GM03348 (cell line): ENCODE data around the gene PPP1R12A.
"Not testable (repeated sequence)": the region's sequence is repeated elsewhere in the genome, so short reads cannot be mapped to it uniquely, and the experiment has no call there.

Experiments used
- DNase-seq: peaks from one replicate; pipeline ENCODE4 v3.0.0; 2012; ENCODE audit warnings: low spot score

PPP1R12A gene

DNA sequence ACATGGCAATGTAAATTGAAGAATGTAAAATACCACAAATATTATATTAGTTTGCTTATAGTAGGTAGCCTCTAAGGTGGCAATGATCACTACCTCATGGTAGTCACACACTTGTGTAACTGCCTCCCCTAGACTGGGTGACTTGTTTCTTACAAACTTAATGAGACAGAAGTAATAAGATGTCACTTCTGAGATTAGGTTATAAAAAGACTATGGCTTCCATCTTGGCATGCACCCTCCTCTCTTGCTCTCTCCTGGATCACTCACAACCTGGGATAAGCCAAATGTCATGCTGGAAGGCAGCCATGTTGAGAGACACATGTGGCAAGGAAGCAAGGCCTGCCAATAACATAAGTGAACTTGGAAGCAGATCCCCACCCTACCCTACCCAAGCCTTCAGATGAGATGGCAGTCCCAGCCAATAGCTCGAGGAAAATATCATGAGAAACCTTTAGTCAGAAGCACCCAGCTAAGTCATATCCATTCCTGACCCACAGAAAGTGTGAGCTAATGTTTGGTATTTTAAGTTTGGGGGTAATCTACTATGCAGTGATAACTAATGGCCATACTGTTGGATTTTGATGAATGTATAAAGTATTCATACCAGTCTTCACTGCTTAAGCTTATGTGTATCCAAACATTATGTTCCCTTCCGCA, 43.3 kb downstream of the PPP1R12A start:
- no peak for DNase-seq

- DNase-seq: no peak
Measured at GRCh38 chr12:79887890-79888289, 47.0 kb downstream of the PPP1R12A start.

GRCh38 chr12:79886917-79887519, 47.9 kb downstream of the PPP1R12A start:
- peak; percentile 18 for DNase-seq

GRCh38 chr12:79885911-79886490, 48.9 kb downstream of the PPP1R12A start:
- no peak for DNase-seq

GRCh38 chr12:79884401-79885006, 50.4 kb downstream of the PPP1R12A start:
- no peak for DNase-seq

DNA sequence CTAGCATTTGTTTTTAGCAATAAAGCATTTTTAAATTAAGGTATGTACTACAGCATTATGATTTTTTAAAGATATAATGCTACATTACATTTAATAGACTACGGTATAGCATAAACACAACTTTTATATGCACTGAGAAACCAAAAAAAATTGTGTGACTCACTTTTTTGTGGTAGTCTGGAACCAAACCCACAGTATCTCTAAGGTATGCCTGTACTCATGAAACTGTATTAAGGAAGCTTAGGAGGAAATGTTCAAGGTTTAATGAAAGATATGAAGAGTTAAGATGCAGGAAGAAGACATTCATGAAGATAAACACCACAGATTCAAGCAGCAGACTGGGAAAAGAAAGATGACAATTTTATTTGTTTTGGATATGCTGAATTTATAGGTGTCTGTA, 51.7 kb downstream of the PPP1R12A start:
- DNase-seq: no peak

GRCh38 chr12:79881351-79881750, 53.5 kb downstream of the PPP1R12A start:
- no peak for DNase-seq

DNA sequence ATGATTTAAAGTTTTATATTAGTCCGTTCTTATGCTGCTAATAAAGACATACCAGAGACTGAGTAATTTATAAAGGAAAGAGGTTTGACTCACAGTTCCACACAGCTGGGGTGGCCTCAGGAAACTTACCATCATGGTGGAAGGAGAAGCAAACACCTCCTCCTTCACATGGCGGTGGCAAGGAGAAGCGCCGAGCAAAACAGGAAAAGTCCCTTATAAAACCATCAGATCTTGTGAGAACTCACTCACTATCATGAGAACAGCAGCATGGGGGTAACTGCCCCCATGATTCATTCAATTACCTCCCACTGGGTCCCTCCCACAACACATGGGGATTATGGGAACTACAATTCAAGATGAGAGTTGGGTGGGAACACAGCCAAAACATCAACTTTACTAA, 56.4 kb downstream of the PPP1R12A start:
- not testable (repeated sequence) for DNase-seq

DNA sequence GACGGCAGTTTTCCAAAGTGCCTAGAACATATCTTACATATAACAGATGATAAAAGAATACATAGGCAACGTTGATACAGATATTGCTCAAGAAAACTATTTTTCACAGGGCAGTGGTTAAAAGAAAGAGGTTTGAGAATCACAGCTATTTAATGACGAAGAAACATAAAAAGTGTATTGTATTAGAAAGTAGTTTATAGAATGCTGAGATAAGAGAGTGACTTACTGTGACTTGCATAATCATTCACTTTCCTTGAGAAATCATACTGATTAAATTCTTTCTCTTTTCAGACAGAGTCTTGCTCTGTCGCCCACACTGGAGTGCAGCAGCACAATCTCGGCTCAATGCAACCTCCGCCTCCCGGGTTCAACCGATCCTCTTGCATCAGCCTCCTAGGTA, 57.7 kb downstream of the PPP1R12A start:
- DNase-seq: no peak

- DNase-seq: no peak
Measured at GRCh38 chr12:79874665-79875064, 60.2 kb downstream of the PPP1R12A start.

- no peak for DNase-seq
Measured at GRCh38 chr12:79873201-79873600, 61.7 kb downstream of the PPP1R12A start.

GRCh38 chr12:79871621-79872020, 63.3 kb downstream of the PPP1R12A start:
- DNase-seq: no peak

DNA sequence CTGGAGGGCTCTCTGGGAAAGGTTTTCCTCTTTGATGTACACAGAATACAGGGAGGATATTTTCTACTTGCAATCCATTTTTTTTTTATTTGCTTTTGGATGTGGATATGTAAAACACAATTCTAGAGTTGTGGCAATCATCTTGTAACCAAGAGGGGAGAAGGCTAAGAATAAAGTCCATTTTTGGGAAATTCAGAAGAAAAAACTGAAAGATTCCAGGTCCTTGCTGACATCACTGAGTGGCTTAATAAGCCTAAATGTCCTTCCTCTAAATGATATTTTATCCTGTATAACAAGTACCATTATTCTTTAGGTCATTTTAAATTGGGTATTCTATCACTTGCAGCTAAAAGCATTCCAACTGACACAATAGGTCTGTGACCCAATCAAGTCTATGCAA, 64.0 kb downstream of the PPP1R12A start:
- no peak for DNase-seq

GRCh38 chr12:79859646-79860045, 75.3 kb downstream of the PPP1R12A start:
- DNase-seq: no peak

DNA sequence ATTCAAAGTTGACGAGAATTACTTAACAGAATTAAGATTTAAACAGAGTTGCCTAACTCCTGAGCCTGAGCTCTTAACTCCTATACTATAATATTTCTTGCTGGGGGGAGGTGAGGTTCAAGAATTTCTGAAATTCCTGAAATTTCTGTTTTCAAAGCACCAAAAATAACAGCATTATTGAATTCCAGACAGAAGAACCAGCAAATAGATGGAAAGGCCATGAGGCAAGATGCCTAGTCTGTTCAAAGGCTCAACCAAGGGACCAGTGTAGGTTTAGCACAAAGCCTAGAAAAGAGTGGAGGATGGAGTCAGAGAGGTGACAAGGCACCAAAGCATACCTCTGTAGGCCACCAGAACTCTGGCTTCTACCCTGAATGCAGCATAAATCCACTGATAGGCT, 76.4 kb downstream of the PPP1R12A start:
- peak; percentile 66 for DNase-seq

DNA sequence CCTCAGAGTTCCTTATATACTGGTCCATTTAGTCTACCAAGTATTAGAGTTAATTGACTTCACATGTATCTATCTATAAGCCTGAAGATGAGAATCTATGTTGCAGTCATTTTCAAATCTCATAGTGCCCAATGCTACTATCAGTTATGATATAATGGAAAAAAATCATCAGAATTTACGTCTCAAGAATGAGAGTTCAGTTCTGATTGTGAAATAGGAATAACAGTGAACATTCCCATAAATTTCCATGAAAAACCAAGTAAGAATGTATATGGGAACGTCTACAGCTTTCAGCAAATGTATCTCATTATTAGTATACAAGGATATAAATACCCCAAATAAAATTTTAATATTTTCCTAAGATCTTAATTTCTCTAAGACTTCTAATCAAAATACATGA, 77.2 kb downstream of the PPP1R12A start:
- no peak for DNase-seq

DNA sequence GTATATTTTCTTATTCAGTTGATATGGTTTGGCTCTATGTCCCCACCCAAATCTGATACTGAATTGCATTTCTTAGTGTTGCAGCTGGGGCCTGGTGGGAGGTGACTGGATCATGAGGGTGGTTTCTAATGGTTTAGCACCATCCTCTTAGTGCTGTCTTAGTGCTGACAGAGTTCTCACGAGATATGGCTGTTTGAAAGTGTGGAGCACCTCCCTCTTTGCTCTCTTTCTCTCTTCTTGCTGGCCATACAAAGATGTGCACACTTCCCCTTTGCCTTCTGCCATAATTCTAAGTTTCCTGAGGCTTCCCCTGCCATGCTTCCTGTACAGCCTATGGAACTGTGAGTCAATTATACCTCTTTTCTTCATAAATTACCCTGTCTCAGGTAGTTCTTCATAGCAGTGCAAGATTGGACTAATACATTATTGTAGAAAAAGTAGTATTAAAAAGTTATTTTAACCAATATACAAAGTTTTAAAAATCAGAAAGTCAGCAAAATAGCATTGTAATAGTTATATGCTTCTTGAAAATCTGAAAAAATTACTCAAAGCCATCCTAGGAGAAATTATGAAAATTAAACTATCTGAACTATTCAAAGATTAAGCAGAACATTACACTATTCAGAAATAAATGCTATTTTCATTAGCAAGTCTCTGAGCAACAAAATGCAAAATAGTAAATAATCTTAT, 84.1 kb downstream of the PPP1R12A start:
- no peak for DNase-seq

DNA sequence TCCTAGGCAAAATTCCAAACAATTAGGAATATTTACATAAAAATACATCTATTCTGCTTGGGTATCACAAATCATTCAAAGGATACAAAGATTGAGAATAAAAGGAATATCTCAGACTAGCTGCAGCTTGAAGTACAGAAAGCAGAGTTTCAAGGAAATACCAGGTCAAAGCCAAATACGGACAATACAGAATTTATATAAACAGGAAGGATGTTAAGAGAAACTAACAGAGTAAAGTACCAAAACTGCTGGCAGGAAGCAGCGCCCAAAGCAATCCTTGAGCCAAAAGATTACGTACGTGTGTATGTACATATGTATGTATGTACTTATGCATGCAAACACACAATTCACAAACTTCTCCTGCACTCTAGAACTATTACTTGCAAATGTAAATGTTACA, 86.6 kb downstream of the PPP1R12A start:
- no peak for DNase-seq

GRCh38 chr12:79847417-79847816, 87.5 kb downstream of the PPP1R12A start:
- DNase-seq: no peak

DNA sequence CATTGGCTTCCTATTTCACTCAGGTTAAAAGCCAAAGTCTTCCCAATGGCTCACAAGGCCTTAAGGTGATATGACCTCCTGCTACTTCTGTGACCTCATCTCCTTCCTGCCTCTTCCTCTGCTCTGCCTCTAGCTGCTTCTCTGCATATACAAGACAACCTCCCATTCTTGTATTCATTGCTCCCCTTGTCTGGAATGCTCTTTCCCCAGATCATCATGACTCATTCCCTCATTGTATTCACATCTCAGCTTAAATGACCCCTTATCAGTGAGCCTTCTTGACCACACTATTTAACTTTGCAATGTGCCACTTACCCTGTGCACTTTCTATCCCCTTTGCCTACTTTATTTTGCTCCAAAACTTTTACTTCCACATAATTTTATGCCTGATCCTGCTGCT, 90.2 kb downstream of the PPP1R12A start:
- DNase-seq: peak; percentile 42

DNA sequence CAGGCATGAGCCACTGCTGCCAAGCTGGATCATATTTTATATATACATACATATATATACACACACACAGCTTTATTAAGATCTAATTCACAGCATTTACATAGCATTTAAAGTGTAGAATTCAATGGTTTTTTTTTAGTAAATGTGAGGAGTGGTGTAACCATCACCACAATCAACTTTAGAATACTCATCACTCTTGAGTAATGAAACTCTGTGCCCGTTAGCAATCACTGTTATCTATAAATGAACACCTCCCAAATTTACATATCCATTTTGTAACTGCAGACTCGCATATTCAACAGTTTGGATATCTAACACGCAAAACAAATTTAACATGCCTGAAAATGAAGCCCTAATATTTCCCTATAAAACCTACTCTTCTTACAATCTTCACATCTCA, 90.9 kb downstream of the PPP1R12A start:
- no peak for DNase-seq

GRCh38 chr12:79842630-79843029, 92.3 kb downstream of the PPP1R12A start:
- DNase-seq: no peak

GRCh38 chr12:79841878-79842265, 93.0 kb downstream of the PPP1R12A start:
- no peak for DNase-seq
